HepG2 (cell line): ENCODE data around the gene FLT3LG. TPM values are rescaled to one million over a fixed set of nuclear protein-coding genes. Genes with fewer than 3 reads are reported as not detected.
A peak's percentile ranks its signal among the peaks of the same experiment; 100 is the strongest.

Experiments
- FOXP1 ChIP-seq, 2 experiments: fragments of 450-650 bp in 1 of 2; IDR thresholded peaks; 2 replicates each; pipeline ENCODE4 v1.6.1; 2017 to 2018; ENCODE audit warnings: antibody characterized with exemption in 1 of 2
- PHF5A ChIP-seq: IDR thresholded peaks from one replicate; pipeline ENCODE4 v1.6.1; 2018; ENCODE audit warnings: low read depth, missing genetic modification reagents; ENCODE audit not compliant: unreplicated experiment
- POLR2AphosphoS2 ChIP-seq: IDR thresholded peaks from 2 replicates; pipeline ENCODE4 v1.6.1; 2011; ENCODE audit warnings: low read depth, low read length, improper control_type of control experiment
- SIN3B ChIP-seq: fragments of 150-350 bp; IDR thresholded peaks from 2 replicates; pipeline ENCODE4 v1.6.1; 2014; ENCODE audit warnings: low read length
- SIX4 ChIP-seq: sonication (generic); formaldehyde crosslinking; IDR thresholded peaks from 2 replicates; pipeline ENCODE4 v1.4.0; 2020; ENCODE audit warnings: missing genetic modification reagents
- ZNF260 ChIP-seq: sonication (generic); formaldehyde crosslinking; IDR thresholded peaks from 2 replicates; pipeline ENCODE4 v1.4.0; 2020; ENCODE audit warnings: missing genetic modification reagents, low read depth, mild to moderate bottlenecking, borderline replicate concordance
- ZNF570 ChIP-seq: sonication (generic); formaldehyde crosslinking; IDR thresholded peaks from 2 replicates; pipeline ENCODE4 v1.4.0; 2020; ENCODE audit warnings: mild to moderate bottlenecking, missing genetic modification reagents, borderline replicate concordance
- ZNF816 ChIP-seq: sonication (generic); formaldehyde crosslinking; IDR thresholded peaks from 2 replicates; pipeline ENCODE4 v1.8.0; 2022; ENCODE audit warnings: missing genetic modification reagents, mild to moderate bottlenecking, borderline replicate concordance
- polyA plus RNA-seq, 8 experiments: library from polyadenylated mRNA; depleted of rRNA in 3 of 8; stranded (reverse) in 7 of 8; unstranded in 1 of 8; fragments of >200 nt; fragmentation: Illumina TruSeq in 4 of 8; extraction: Trizol in 4 of 8; gene quantifications; 2 replicates each; pipeline versions ENCODE4 v1.2.1 to v1.2.3, GENCODE V29; 2011 to 2016; ENCODE audit warnings: low read depth in 4 of 8, missing spikeins in 1 of 8, mixed read lengths in 1 of 8; ENCODE audit not compliant: insufficient read depth in 1 of 8
- total RNA-seq, 5 experiments: library from RNA; depleted of rRNA; stranded (reverse); fragments of >200 nt; fragmentation: Illumina TruSeq; extraction: Trizol; gene quantifications; 2 replicates each; pipeline ENCODE4 v1.2.3, GENCODE V29; 2016; ENCODE audit warnings: low read depth in 1 of 5
- TF ChIP-seq, protein P1 (sequence below): sonication (generic); formaldehyde crosslinking; IDR thresholded peaks from 2 replicates; pipeline ENCODE4 v1.4.0; 2020; ENCODE audit warnings: mild to moderate bottlenecking, missing genetic modification reagents
- TF ChIP-seq, protein P2 (sequence below): sonication (generic); formaldehyde crosslinking; IDR thresholded peaks from 2 replicates; pipeline ENCODE4 v1.4.0; 2020; ENCODE audit warnings: missing genetic modification reagents
- TF ChIP-seq, protein P3 (sequence below): sonication (generic); formaldehyde crosslinking; IDR thresholded peaks from 2 replicates; pipeline ENCODE4 v1.5.1; 2020; ENCODE audit warnings: mild to moderate bottlenecking, missing genetic modification reagents, borderline replicate concordance

The FLT3LG gene
- total and polyA plus RNA-seq, 2 of the 13 experiments (the other 11 are each of a cell fraction or from before 2014, with no cell fraction given): 1.5 to 2.6 TPM

DNA sequence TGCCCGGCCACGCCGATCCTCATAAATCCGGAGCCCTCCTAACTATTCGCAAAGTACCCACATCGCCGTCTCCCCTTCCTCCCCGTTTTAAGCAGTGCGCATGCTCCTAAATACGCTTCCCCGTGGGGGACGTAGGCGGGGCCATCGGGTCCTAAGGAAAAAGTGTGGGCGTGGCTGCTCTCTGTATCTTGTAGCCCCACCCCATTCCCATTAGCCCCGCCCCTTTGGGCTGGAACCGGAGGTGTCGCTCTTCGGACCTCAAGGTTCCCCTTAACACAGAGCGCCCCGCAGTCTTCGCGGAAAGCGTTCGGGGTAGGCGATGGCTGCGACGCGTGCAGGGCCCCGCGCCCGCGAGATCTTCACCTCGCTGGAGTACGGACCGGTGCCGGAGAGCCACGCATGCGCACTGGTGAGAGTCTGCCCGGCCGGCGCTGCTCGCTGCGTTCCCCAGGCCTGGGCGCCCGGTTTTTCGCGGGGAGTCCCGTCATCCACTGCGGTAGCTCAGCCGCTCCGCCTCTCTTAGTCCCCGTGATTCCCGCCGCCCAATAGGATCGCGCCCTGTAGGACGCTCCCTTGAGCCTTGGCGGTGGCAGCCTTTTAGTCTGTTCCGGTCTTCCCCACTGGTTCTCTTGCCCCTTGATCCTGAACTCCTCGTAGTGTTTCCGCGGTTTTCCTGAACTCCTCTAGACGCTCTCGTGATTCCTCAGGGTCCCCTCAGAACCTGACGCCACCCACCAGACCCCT, 20.8 kb upstream of the FLT3LG start, which contains the start of gene ALDH16A1 (continued):
- TF ChIP-seq ZNF816 (CRISPR knock-in tag): no peak
- TF ChIP-seq SIN3B: no peak
- TF ChIP-seq, protein P1, sequence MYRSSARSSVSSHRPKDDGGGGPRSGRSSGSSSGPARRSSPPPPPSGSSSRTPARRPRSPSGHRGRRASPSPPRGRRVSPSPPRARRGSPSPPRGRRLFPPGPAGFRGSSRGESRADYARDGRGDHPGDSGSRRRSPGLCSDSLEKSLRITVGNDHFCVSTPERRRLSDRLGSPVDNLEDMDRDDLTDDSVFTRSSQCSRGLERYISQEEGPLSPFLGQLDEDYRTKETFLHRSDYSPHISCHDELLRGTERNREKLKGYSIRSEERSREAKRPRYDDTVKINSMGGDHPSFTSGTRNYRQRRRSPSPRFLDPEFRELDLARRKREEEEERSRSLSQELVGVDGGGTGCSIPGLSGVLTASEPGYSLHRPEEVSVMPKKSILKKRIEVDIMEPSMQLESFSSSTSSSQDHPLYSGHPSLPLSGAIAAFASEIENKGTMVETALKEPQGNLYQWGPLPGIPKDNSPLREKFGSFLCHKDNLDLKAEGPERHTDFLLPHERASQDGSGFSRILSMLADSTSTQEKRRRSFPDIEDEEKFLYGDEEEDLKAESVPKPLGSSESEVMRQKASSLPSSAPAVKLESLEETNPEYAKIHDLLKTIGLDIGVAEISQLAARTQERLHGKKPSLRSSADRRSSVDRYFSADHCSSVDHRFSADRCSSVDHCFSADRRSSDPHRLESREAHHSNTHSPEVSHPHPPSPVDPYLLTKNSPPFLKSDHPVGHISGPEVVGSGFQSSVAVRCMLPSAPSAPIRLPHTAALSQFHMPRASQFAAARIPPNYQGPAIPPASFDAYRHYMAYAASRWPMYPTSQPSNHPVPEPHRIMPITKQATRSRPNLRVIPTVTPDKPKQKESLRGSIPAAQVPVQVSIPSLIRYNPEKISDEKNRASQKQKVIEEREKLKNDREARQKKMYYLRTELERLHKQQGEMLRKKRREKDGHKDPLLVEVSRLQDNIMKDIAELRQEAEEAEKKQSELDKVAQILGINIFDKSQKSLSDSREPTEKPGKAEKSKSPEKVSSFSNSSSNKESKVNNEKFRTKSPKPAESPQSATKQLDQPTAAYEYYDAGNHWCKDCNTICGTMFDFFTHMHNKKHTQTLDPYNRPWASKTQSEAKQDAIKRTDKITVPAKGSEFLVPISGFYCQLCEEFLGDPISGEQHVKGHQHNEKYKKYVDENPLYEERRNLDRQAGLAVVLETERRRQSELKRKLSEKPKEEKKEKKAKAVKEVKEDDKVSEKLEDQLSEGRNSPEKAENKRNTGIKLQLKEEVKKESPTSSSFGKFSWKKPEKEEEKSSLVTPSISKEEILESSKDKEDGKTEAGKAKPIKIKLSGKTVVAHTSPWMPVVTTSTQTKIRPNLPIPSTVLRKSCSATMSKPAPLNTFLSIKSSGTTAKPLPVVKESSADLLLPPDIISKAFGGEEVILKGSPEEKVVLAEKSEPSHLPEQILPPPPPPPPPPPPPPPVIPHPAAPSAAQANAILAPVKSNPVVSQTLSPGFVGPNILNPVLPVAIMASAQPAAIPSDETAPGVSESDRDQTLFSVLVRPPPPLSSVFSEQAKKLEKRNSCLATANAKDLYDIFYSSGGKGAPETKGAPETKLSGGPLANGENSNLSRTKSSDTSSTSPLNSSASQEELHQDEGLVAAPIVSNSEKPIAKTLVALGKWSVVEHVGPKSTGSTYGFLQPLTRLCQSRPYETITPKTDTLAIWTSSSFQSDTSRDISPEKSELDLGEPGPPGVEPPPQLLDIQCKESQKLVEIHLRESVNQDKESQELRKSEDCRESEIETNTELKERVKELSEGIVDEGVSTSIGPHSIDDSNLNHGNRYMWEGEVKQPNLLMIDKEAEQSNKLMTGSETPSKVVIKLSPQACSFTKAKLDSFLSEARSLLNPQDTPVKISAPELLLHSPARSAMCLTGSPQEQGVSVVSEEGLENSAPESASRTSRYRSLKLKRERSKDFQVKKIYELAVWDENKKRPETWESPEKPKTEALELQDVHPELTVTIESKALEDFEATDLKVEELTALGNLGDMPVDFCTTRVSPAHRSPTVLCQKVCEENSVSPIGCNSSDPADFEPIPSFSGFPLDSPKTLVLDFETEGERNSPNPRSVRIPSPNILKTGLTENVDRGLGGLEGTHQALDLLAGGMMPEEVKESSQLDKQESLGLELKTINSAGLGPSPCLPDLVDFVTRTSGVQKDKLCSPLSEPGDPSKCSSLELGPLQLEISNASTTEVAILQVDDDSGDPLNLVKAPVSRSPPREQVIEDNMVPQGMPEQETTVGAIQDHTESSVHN: no peak
- no peak for TF ChIP-seq PHF5A (CRISPR knock-in tag)
- no peak for TF ChIP-seq ZNF570 (CRISPR knock-in tag)
- no peak for TF ChIP-seq FOXP1 (IDR thresholded peaks at IDR 0.05)
- TF ChIP-seq FOXP1 (CRISPR knock-in tag; IDR thresholded peaks at IDR 0.05): no peak
- no peak; the same call in 1 of the 2 replicates for TF ChIP-seq SIX4 (CRISPR knock-in tag)
- TF ChIP-seq, protein P2, sequence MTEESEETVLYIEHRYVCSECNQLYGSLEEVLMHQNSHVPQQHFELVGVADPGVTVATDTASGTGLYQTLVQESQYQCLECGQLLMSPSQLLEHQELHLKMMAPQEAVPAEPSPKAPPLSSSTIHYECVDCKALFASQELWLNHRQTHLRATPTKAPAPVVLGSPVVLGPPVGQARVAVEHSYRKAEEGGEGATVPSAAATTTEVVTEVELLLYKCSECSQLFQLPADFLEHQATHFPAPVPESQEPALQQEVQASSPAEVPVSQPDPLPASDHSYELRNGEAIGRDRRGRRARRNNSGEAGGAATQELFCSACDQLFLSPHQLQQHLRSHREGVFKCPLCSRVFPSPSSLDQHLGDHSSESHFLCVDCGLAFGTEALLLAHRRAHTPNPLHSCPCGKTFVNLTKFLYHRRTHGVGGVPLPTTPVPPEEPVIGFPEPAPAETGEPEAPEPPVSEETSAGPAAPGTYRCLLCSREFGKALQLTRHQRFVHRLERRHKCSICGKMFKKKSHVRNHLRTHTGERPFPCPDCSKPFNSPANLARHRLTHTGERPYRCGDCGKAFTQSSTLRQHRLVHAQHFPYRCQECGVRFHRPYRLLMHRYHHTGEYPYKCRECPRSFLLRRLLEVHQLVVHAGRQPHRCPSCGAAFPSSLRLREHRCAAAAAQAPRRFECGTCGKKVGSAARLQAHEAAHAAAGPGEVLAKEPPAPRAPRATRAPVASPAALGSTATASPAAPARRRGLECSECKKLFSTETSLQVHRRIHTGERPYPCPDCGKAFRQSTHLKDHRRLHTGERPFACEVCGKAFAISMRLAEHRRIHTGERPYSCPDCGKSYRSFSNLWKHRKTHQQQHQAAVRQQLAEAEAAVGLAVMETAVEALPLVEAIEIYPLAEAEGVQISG: no peak; the same call in 1 of the 2 replicates
- 0 out of 2 replicates have a peak, but pooled peaks have one; percentile 36 for TF ChIP-seq POLR2AphosphoS2
- TF ChIP-seq, protein P3, sequence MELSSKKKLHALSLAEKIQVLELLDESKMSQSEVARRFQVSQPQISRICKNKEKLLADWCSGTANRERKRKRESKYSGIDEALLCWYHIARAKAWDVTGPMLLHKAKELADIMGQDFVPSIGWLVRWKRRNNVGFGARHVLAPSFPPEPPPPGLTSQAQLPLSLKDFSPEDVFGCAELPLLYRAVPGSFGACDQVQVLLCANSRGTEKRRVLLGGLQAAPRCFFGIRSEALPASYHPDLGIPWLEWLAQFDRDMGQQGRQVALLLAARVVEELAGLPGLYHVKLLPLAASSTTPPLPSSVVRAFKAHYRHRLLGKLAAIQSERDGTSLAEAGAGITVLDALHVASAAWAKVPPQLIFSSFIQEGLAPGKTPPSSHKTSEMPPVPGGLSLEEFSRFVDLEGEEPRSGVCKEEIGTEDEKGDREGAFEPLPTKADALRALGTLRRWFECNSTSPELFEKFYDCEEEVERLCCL: 0 out of 2 replicates have a peak, but pooled peaks have one; percentile 17
- no peak for TF ChIP-seq ZNF260 (CRISPR knock-in tag)
